OCI-LY3 (cell line): ENCODE data around the gene SLCO2B1.

Experiments used
- H2AFZ ChIP-seq: fragments of 200-600, 300-600 bp; shearing (Covaris generic); 2 replicates; pipeline ENCODE4 v1.6.0; 2014; ENCODE audit warnings: antibody characterized with exemption, low read depth, low read length
- H3K27ac ChIP-seq: fragments of 200-600, 300-600 bp; sonication (generic); 2 replicates; pipeline ENCODE4 v1.5.1; 2014; ENCODE audit warnings: mild to moderate bottlenecking, low read length, moderate library complexity, mixed read lengths
- H3K27me3 ChIP-seq: fragments of 200-600, 300-600 bp; sonication (generic); 2 replicates; pipeline ENCODE4 v1.6.1; 2014; ENCODE audit warnings: low read depth, low read length, mixed read lengths
- H3K36me3 ChIP-seq: fragments of 200-600, 300-600 bp; sonication (generic); replicated peaks from 2 replicates; pipeline ENCODE3; 2014; ENCODE audit warnings: low read depth, low read length, mixed read lengths
- H3K4me1 ChIP-seq: fragments of 300-600, 200-600 bp; sonication (generic); 2 replicates; pipeline ENCODE4 v1.6.1; 2014; ENCODE audit warnings: low read length, mixed read lengths
- H3K4me2 ChIP-seq: fragments of 200-600, 300-600 bp; sonication (generic); 2 replicates; pipeline ENCODE4 v1.6.1; 2014; ENCODE audit warnings: low read length, mixed read lengths
- H3K4me3 ChIP-seq: fragments of 300-600, 200-600 bp; sonication (generic); 2 replicates; pipeline ENCODE4 v1.5.1; 2014; ENCODE audit warnings: antibody characterized with exemption, mild to moderate bottlenecking, low read length, moderate library complexity
- H3K79me2 ChIP-seq: fragments of 300-600, 200-600 bp; shearing (Covaris generic); 2 replicates; pipeline ENCODE4 v1.6.1; 2014; ENCODE audit warnings: mild to moderate bottlenecking, low read length, mixed read lengths
- H3K9ac ChIP-seq: fragments of 300-600, 200-600 bp; shearing (Covaris generic); 2 replicates; pipeline ENCODE4 v1.6.0; 2014; ENCODE audit warnings: mild to moderate bottlenecking, low read length, moderate library complexity
- H3K9me3 ChIP-seq: fragments of 200-600, 300-600 bp; shearing (Covaris generic); 2 replicates; pipeline ENCODE4 v1.6.1; 2014; ENCODE audit warnings: low read length, mixed read lengths; ENCODE audit not compliant: insufficient read depth
- H4K20me1 ChIP-seq: fragments of 200-600, 300-600 bp; sonication (generic); 2 replicates; pipeline ENCODE4 v1.6.1; 2016; ENCODE audit warnings: low read length, mixed read lengths; ENCODE audit not compliant: insufficient read depth
- EZH2phosphoT487 ChIP-seq: fragments of 200-600 bp; shearing (Covaris generic); IDR thresholded peaks from 2 replicates; pipeline ENCODE4 v1.6.1; 2018; ENCODE audit warnings: antibody characterized with exemption, mixed run types, low read depth
- TF ChIP-seq, protein P1 (sequence below): fragments of 200-600, 300-600 bp; sonication (generic); IDR thresholded peaks from 2 replicates; pipeline ENCODE4 v1.5.1; 2014; ENCODE audit warnings: antibody characterized with exemption, low read length, low read depth

Gene SLCO2B1

DNA sequence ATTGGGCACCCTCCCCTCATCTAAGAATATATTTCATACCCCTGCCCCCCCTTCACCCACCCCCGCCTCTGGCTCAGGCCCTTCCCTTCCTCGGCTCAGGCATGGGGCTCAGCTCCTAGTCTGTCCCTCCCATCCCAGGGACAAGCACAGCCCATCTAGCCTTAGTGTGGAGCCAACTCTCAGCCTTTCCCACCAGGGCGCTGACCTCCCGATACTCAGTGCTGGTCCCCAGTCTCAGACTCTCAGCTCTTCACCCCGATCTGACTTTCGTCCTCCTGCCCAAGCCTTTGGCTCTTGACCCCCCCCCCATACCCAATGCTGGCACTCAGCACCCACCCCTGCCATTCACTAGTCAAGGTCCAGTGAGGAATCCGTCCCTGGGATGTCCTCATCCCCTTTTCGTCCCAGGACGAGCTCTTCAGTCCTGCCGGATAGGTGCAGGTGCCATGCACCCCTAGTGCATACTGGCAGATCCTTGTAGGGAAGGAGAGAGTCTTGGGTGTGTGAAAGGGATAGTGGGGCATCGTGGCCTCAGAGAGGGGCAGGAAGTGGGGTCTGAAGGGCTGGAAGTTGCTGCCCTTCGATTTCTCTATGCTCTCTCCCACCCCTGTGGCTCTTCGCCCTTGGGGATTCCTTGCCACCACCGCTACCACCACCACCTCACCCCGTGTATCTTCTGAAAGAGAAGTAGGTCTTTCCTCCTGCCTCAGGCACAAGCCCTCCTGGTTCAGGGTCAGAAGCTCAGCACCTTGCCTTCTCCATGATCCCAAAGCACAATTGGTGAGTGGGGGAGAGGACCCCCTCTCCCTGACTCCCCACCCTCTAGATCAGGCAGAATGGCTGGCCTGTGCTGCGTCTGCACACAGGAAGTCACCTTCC, 92.1 kb downstream of the SLCO2B1 start:
- H3K79me2 ChIP-seq: no peaks in the 10 kb centered on the region
- TF ChIP-seq, protein P1, sequence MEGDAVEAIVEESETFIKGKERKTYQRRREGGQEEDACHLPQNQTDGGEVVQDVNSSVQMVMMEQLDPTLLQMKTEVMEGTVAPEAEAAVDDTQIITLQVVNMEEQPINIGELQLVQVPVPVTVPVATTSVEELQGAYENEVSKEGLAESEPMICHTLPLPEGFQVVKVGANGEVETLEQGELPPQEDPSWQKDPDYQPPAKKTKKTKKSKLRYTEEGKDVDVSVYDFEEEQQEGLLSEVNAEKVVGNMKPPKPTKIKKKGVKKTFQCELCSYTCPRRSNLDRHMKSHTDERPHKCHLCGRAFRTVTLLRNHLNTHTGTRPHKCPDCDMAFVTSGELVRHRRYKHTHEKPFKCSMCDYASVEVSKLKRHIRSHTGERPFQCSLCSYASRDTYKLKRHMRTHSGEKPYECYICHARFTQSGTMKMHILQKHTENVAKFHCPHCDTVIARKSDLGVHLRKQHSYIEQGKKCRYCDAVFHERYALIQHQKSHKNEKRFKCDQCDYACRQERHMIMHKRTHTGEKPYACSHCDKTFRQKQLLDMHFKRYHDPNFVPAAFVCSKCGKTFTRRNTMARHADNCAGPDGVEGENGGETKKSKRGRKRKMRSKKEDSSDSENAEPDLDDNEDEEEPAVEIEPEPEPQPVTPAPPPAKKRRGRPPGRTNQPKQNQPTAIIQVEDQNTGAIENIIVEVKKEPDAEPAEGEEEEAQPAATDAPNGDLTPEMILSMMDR: no peak
- TF ChIP-seq EZH2phosphoT487: no peak
- H3K4me1 ChIP-seq: no peaks in the 10 kb centered on the region
- no peaks in the 10 kb centered on the region for H3K9me3 ChIP-seq
- no peaks in the 10 kb centered on the region for H3K36me3 ChIP-seq
- no peak overlapping the region for H2AFZ ChIP-seq
- H3K27ac ChIP-seq: no peak overlapping the region
- H3K9ac ChIP-seq: no peak overlapping the region
- no peaks in the 10 kb centered on the region for H4K20me1 ChIP-seq
- H3K27me3 ChIP-seq: no peaks in the 10 kb centered on the region
- no peak overlapping the region for H3K4me2 ChIP-seq
- H3K4me3 ChIP-seq: no peak overlapping the region

DNA sequence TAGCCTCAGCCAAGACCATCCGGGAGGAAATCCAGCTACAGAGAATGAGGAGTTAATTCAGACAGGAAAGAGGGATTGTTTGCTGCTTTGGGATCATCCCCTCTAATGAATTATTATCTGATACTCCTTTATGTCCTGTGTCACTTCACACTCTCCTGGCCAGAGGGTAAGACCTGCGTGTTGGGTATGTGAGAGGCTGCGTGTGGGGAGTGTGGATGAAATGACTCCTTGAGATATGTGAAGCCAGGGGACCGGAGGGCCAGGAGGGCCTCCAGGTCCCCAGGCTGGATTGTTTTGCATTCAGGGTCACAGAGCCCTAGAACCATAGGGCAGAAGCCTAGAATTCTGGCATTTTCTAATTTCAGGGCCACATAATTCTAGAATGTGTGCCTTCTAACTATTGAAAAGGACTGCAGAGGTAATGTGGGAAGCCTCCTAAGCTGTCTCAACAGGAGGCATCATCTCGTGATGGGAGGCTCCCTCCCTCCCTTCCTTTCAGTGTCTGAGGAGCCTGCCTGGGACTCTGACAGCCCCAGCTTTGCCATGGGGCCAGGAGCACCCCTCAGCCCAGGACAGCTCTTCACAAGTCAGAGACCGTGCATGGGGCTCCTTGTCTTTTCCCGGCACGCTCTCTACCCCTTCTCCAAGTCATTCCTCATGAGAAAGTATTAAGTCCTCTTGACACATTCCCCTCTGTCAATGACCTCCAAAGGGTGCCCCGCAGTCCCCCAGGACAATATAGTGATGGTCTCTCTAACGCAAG, 93.3 kb downstream of the SLCO2B1 start:
- Histone ChIP-seq H3K79me2 (no peaks in the 10 kb centered on the region), H3K4me2 (no peak overlapping the region), H2AFZ (no peak overlapping the region), H3K9me3 (no peaks in the 10 kb centered on the region), H3K27me3 (no peaks in the 10 kb centered on the region), H3K4me3 (no peak overlapping the region), H3K9ac (no peak overlapping the region), H3K4me1 (peaks cover 3% of the 10 kb centered on the region; the same call in 1 of the 2 replicates), H3K36me3 (no peaks in the 10 kb centered on the region), H3K27ac (no peak overlapping the region), H4K20me1 (no peaks in the 10 kb centered on the region)
- TF ChIP-seq, protein P1: no peak
- no peak for TF ChIP-seq EZH2phosphoT487

DNA sequence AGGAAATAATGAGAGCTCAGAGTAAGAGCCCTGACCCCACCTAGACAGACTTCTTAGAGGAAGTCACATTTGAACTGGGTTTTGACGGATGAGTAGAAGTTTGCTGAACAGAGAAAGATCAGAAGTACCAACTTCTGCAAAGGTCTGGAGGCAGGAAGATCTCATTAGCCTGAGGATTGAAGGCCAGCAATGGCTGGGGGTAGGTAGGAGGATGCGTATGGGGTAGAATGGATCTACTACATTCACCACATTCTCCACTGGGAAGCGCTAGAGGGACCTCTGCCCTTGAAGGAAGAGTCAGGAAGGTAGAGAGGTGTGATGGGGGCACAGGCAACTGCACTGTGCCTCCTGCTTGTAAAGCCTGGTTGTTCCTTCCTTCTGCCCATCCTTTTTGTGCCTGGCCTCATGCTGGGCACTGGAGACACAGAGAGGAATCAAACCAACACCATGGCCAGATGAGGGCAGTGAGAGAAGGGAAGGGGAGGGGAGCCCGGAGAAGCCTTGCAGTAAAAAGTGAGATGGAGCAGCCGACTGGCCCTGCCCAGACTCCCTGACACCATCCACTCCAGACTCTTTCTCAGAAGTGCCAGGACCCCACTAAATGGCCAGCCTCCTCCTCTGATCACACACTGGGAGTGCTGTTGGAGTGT, 94.6 kb downstream of the SLCO2B1 start:
- Histone ChIP-seq H3K36me3 (no peaks in the 10 kb centered on the region), H3K27me3 (no peaks in the 10 kb centered on the region), H3K27ac (no peak overlapping the region), H3K4me1 (peaks cover 3% of the 10 kb centered on the region; the same call in 1 of the 2 replicates), H3K4me2 (no peak overlapping the region), H3K4me3 (no peak overlapping the region), H3K79me2 (no peaks in the 10 kb centered on the region), H2AFZ (no peak overlapping the region), H4K20me1 (no peaks in the 10 kb centered on the region), H3K9me3 (no peaks in the 10 kb centered on the region), H3K9ac (no peak overlapping the region)
- no peak for TF ChIP-seq EZH2phosphoT487
- TF ChIP-seq, protein P1: 0 out of 2 replicates have a peak, but pooled peaks have one; percentile 11
